Kidney glomerular epithelial cell (primary cell): ENCODE measurements around the gene EHF.
A peak's percentile ranks its signal among the peaks of the same experiment; 100 is the strongest.
"Not testable (repeated sequence)": the region's sequence is repeated elsewhere in the genome, so short reads cannot be mapped to it uniquely, and the experiment has no call there.

ENCODE experiments used
- DNase-seq: peaks from one replicate; lab custom pipeline; 2025; lab: John Stamatoyannopoulos, UW

EHF gene

GRCh38 chr11:34620820-34621792 is at the start of gene EHF:
Gene EHF, plus strand, starts transcription at chr11:34621093. Its CDS starts 21,538 bp downstream, at chr11:34642631.
- DNase-seq, result no peak

GRCh38 chr11:34573537-34573936 is 47.4 kb upstream of the EHF start:
- no peak for DNase-seq

- DNase-seq, result no peak
These were observed 45.6 kb upstream of the EHF start for GRCh38 chr11:34575261-34575660.

- no peak for DNase-seq
These were observed 45.2 kb upstream of the EHF start for GRCh38 chr11:34575671-34576070.

GRCh38 chr11:34576331-34576730 is 44.6 kb upstream of the EHF start:
- no peak for DNase-seq

- no peak for DNase-seq
These were observed 37.1 kb upstream of the EHF start for GRCh38 chr11:34583818-34584217.

GRCh38 chr11:34585304-34585734 is 35.6 kb upstream of the EHF start:
- no peak for DNase-seq

- peak; percentile 90 for DNase-seq
These were observed 35.0 kb upstream of the EHF start for GRCh38 chr11:34585735-34586487.

- no peak for DNase-seq
These were observed 34.2 kb upstream of the EHF start for GRCh38 chr11:34586488-34587281.

GRCh38 chr11:34587282-34587677 is 33.6 kb upstream of the EHF start:
- no peak for DNase-seq

- no peak for DNase-seq
These were observed 32.9 kb upstream of the EHF start for GRCh38 chr11:34588023-34588422.

GRCh38 chr11:34588701-34589100 is 32.2 kb upstream of the EHF start:
- DNase-seq, result no peak

GRCh38 chr11:34589177-34589576 is 31.7 kb upstream of the EHF start:
- DNase-seq, result not testable (repeated sequence)

GRCh38 chr11:34593085-34593484 is 27.8 kb upstream of the EHF start:
- no peak for DNase-seq

GRCh38 chr11:34594603-34595002 is 26.3 kb upstream of the EHF start:
- DNase-seq, result no peak

- DNase-seq, result no peak
These were observed 25.5 kb upstream of the EHF start for GRCh38 chr11:34595391-34595790.

GRCh38 chr11:34595960-34596644 is 24.8 kb upstream of the EHF start:
- no peak for DNase-seq

- peak; percentile 92 for DNase-seq
These were observed 21.4 kb upstream of the EHF start for GRCh38 chr11:34599406-34599945.

GRCh38 chr11:34600339-34601084 is 20.4 kb upstream of the EHF start:
- peak; percentile 93 for DNase-seq

- DNase-seq, result no peak
These were observed 19.8 kb upstream of the EHF start for GRCh38 chr11:34601085-34601444.

- DNase-seq, result no peak
These were observed 19.3 kb upstream of the EHF start for GRCh38 chr11:34601609-34602008.
